HepG2 (cell line): ENCODE results near the gene MBD2. TPM values are rescaled to one million over a fixed set of nuclear protein-coding genes. Genes with fewer than 3 reads are reported as not detected.

Experiments used
- AHDC1 ChIP-seq: sonication (generic); formaldehyde crosslinking; IDR thresholded peaks from 2 replicates; pipeline ENCODE4 v1.5.1; 2020; ENCODE audit warnings: mild to moderate bottlenecking, missing genetic modification reagents, borderline replicate concordance
- NR2C2 ChIP-seq: sonication (generic); formaldehyde crosslinking; IDR thresholded peaks from 2 replicates; pipeline ENCODE4 v1.4.0; 2020; ENCODE audit warnings: missing genetic modification reagents, mild to moderate bottlenecking, moderate library complexity, borderline replicate concordance
- ZNF619 ChIP-seq: sonication (generic); formaldehyde crosslinking; IDR thresholded peaks from 2 replicates; pipeline ENCODE4 v1.4.0; 2020; ENCODE audit warnings: mild to moderate bottlenecking, missing genetic modification reagents
- ZNF652 ChIP-seq: IDR thresholded peaks from 2 replicates; pipeline ENCODE4 v1.6.1; 2016; ENCODE audit warnings: low read depth, borderline replicate concordance
- polyA plus RNA-seq, 8 experiments: library from polyadenylated mRNA; depleted of rRNA in 3 of 8; stranded (reverse) in 7 of 8; unstranded in 1 of 8; fragments of >200 nt; fragmentation: Illumina TruSeq in 4 of 8; extraction: Trizol in 4 of 8; gene quantifications; 2 replicates each; pipeline versions ENCODE4 v1.2.1 to v1.2.3, GENCODE V29; 2011 to 2016; ENCODE audit warnings: low read depth in 4 of 8, missing spikeins in 1 of 8, mixed read lengths in 1 of 8; ENCODE audit not compliant: insufficient read depth in 1 of 8
- total RNA-seq, 5 experiments: library from RNA; depleted of rRNA; stranded (reverse); fragments of >200 nt; fragmentation: Illumina TruSeq; extraction: Trizol; gene quantifications; 2 replicates each; pipeline ENCODE4 v1.2.3, GENCODE V29; 2016; ENCODE audit warnings: low read depth in 1 of 5

The MBD2 gene
- total and polyA plus RNA-seq, 2 of the 13 experiments (the other 11 are each of a cell fraction or from before 2014, with no cell fraction given), result 19.1 to 38.5 TPM

- no peak for TF ChIP-seq AHDC1 (CRISPR knock-in tag)
- TF ChIP-seq NR2C2 (CRISPR knock-in tag), result 0 out of 2 replicates have a peak, but pooled peaks have one; percentile 27
- peak; percentile 56; the same call in 1 of the 2 replicates for TF ChIP-seq ZNF652 (CRISPR knock-in tag)
- no peak for TF ChIP-seq ZNF619 (CRISPR knock-in tag)
These were observed 764 bp downstream of the MBD2 start (continued) for GRCh38 chr18:54223568-54224241.
